Tibial artery (tissue), 4 donors: ENCODE results near the gene SIGLECL1.

Experiments used
- DNase-seq, 2 donors: peaks; one replicate each; pipeline ENCODE4 v3.0.0-alpha.2; 2019
- H3K27ac ChIP-seq, 2 donors: fragments of 200-600 bp; sonication (generic) in 1 of 2; 1 replicate in 1 of 2; 2 replicates in 1 of 2; pipeline ENCODE4 v1.5.1; 2018 to 2019; ENCODE audit warnings: mild to moderate bottlenecking in 1 of 2
- H3K27me3 ChIP-seq, 2 donors: fragments of 200-600 bp; sonication (generic) in 1 of 2; one replicate each; pipeline versions ENCODE4 v1.5.1 to v1.6.0; 2016 to 2019
- H3K36me3 ChIP-seq, 3 donors: fragments of 200-600 bp; sonication (generic) in 2 of 3; one replicate each; pipeline ENCODE4 v1.5.1; 2016 to 2019; ENCODE audit warnings: mild to moderate bottlenecking in 2 of 3
- H3K4me1 ChIP-seq, 4 donors: fragments of 200-600 bp; sonication (generic) in 2 of 4; 1 replicate in 3 of 4; 2 replicates in 1 of 4; pipeline ENCODE4 v1.5.1; 2016 to 2019
- H3K4me3 ChIP-seq, 2 donors: fragments of 200-600 bp; sonication (generic) in 1 of 2; 1 replicate in 1 of 2; 2 replicates in 1 of 2; pipeline ENCODE4 v1.5.1; 2018 to 2019; ENCODE audit warnings: mild to moderate bottlenecking in 2 of 2
- H3K9me3 ChIP-seq, 3 donors: fragments of 200-600 bp; sonication (generic) in 1 of 3; one replicate each; pipeline ENCODE4 v1.5.1; 2016 to 2019
- intact Hi-C: fragments of 100-400 bp; cut with DNase I; formaldehyde crosslinking; loops from one replicate; pipeline ENCODE4 v1.15.0; 2023; ENCODE audit warnings: low total_unique reads
- TF ChIP-seq, protein P1 (sequence below), 2 experiments: fragments of 200-600 bp in 1 of 2; fragments of 450-650 bp in 1 of 2; IDR thresholded peaks; one replicate each; pipeline ENCODE4 v1.5.1; 2017 to 2019; ENCODE audit warnings: antibody characterized with exemption in 2 of 2, mild to moderate bottlenecking in 1 of 2, moderate library complexity in 1 of 2

Gene SIGLECL1

DNA sequence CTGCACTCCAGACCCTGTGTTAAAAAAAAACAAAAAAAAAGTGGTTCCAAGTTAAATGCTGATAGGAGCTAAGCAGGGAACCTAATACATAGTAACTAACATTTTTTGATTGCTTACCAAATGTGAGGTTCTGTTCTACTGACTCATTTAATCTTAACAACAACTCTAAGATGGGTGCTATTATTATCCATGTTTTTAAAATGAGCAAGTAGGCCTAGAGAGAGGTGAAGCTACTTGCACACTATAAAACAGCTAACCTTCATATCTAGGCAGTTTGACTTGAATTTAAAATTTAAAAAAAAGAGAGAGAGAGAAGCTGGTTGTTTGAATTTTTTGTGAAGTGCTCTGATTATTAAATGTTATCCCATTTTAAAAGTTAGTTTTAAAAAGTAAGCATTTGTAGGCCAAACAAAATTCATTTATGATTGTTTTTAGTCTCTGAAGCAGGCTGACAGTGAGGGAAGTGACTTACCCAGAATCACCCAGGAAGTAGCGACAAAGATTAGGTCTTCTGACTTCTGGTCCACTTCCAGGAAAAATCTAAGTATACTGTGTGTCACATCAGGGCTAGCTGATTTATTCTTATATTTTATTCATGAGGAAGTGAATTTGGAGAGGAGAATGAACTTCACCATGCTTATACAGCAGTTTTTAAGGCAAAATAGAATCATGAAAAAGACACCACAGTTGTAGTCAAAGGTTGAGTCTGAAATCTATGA is 2.4 kb downstream of the SIGLECL1 start:
- no peaks in the 10 kb centered on the region for H3K27me3 ChIP-seq
- H3K4me3 ChIP-seq: no peak overlapping the region
- TF ChIP-seq, protein P1, sequence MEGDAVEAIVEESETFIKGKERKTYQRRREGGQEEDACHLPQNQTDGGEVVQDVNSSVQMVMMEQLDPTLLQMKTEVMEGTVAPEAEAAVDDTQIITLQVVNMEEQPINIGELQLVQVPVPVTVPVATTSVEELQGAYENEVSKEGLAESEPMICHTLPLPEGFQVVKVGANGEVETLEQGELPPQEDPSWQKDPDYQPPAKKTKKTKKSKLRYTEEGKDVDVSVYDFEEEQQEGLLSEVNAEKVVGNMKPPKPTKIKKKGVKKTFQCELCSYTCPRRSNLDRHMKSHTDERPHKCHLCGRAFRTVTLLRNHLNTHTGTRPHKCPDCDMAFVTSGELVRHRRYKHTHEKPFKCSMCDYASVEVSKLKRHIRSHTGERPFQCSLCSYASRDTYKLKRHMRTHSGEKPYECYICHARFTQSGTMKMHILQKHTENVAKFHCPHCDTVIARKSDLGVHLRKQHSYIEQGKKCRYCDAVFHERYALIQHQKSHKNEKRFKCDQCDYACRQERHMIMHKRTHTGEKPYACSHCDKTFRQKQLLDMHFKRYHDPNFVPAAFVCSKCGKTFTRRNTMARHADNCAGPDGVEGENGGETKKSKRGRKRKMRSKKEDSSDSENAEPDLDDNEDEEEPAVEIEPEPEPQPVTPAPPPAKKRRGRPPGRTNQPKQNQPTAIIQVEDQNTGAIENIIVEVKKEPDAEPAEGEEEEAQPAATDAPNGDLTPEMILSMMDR (IDR thresholded peaks at IDR 0.05): no peak
- H3K9me3 ChIP-seq: no peaks in the 10 kb centered on the region
- H3K36me3 ChIP-seq: no peaks in the 10 kb centered on the region
- no peak for DNase-seq
- no peak overlapping the region for H3K27ac ChIP-seq
- H3K4me1 ChIP-seq: no peaks in the 10 kb centered on the region
- intact Hi-C loops: no loop called here

- no peaks in the 10 kb centered on the region for H3K27me3 ChIP-seq
- DNase-seq: no peak
- no peak overlapping the region for H3K27ac ChIP-seq
- intact Hi-C loops: no loop called here
- no peaks in the 10 kb centered on the region for H3K4me1 ChIP-seq
- no peaks in the 10 kb centered on the region for H3K9me3 ChIP-seq
- TF ChIP-seq, protein P1 (IDR thresholded peaks at IDR 0.05): no peak
- no peak overlapping the region for H3K4me3 ChIP-seq
- H3K36me3 ChIP-seq: no peaks in the 10 kb centered on the region
Observed at GRCh38 chr19:51256155-51256625, 5.3 kb downstream of the SIGLECL1 start.

DNA sequence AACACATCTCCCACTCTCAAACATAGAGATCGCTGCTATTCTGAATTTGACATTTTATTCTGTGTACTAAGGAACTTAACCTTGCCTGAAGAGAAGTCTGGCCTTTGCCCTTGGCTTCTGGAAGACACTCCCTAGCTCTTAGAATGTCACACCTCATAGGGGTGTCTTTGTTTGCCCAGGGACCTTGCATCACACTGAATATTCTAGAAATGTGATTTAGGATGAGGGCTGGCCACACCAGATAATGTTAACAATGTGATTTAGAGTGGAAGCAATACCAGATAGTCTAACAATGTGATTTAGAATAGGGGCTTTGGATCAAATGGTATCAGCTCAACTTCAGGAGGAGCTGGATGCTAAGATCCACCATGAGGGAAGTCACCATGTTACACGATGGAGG is 6.6 kb downstream of the SIGLECL1 start:
- Histone ChIP-seq H3K9me3 (no peaks in the 10 kb centered on the region), H3K27ac (no peak overlapping the region), H3K4me3 (no peak overlapping the region), H3K36me3 (no peaks in the 10 kb centered on the region), H3K4me1 (no peaks in the 10 kb centered on the region), H3K27me3 (no peaks in the 10 kb centered on the region)
- TF ChIP-seq, protein P1 (IDR thresholded peaks at IDR 0.05): no peak
- no peak for DNase-seq
- intact Hi-C loops: no loop called here

DNA sequence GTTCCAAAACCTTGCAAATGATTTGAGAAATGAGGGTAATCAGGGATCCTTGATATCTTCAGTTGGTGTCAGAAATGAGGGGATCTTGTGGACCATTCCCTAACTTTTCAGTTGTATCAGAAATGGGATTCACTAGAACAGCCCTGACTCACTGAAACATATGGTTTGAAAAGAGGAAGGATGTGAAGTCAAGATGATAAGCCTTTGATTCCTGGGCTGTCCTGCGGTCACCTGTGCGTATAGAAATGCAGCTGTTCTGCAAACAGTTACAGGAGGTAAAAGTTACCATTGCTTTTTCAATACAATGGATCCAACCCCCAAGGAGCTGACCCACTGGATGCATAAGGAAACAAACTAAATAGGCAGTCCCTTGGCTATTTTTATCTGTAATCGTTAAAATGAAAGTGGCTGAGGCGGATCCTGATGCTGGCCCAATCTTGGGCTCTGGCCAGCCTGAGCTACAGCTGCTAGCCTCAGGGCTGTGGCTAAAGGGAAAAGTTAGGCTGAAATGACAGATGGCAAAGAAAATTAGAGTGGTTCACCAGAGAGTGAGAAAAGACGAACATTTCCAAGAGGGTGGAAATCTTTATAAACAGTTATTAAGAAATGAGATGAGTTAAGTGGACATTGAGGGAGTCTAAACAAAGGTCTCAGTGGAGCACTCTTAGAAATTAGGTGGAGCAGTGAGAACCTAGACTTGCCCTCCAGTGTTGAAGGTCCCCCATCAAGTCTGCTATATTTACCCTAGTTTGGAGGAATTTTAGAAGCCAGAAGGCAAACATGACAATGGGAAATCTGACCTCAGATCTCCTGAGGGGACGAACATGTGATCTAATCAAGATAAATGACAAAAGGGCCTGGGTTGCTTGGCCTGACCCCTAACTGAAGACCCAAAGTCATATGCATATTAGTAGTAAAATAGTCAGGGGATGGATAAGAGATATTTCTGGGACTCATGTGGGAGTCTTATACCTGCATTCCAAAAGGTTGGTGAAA is 7.6 kb downstream of the SIGLECL1 start:
- no peak for DNase-seq
- Histone ChIP-seq H3K9me3 (no peaks in the 10 kb centered on the region), H3K4me1 (no peaks in the 10 kb centered on the region), H3K36me3 (no peaks in the 10 kb centered on the region), H3K27ac (no peak overlapping the region), H3K27me3 (no peaks in the 10 kb centered on the region), H3K4me3 (no peak overlapping the region)
- intact Hi-C loops: no loop called here
- TF ChIP-seq, protein P1 (IDR thresholded peaks at IDR 0.05): no peak

DNA sequence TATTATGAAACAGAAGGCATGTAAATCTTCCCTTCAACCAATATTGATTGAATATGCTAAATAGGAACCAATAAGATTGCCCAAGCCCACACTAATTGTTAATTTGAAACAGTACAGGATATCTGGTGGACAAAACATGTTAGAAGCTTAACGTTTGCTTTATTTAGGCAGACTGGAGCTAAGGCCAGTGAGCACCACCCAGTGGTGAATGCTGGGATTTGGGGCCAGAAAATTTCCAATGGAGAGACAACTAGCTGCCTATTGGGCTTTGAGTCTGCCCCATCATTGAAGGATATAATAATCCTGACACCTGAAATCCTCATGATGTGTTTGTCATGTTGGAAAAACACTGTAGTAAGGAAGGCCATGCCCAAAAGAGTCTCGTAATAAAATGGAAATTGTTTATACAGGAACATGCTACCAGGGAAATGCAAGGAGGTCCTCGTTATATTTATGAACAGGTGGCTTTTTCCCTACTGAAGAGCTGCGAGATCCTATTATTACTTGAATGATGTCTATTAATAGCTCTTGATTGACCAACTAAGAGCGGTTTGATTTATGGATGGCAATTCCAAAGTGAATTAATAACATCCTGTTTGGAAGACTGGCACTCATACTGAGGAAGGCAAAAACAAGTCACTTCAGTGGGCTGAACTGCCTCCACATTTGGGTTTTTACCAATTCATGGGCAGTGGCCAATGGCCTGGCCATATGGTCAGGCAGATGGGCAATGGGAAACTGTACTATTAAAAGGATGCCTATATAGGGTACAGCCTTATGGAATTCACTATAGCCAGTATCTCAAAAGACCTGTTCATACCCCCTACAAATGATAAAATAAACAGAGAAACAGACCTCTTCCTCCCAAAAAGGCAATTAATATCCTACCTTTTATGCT is 8.7 kb downstream of the SIGLECL1 start:
- H3K9me3 ChIP-seq: no peaks in the 10 kb centered on the region
- TF ChIP-seq, protein P1 (IDR thresholded peaks at IDR 0.05): no peak
- H3K27ac ChIP-seq: no peak overlapping the region
- no peaks in the 10 kb centered on the region for H3K27me3 ChIP-seq
- peak in 1 of 2 donors; percentile 27 for DNase-seq
- no peaks in the 10 kb centered on the region for H3K36me3 ChIP-seq
- no peak overlapping the region for H3K4me3 ChIP-seq
- intact Hi-C loops: no loop called here
- H3K4me1 ChIP-seq: no peaks in the 10 kb centered on the region
